GM13977 (cell line): ENCODE measurements around the gene WDFY3.

Source experiments
- DNase-seq: peaks from one replicate; pipeline ENCODE4 v3.0.0; 2012; ENCODE audit warnings: low spot score
- CTCF ChIP-seq: IDR thresholded peaks from 2 replicates; pipeline ENCODE4 v1.5.1; 2012; ENCODE audit warnings: mild to moderate bottlenecking, control low read depth; ENCODE audit not compliant: insufficient read depth; ENCODE audit errors: extremely low read depth, missing control alignments
- in situ Hi-C: fragments of 300-500 bp; cut with MboI; formaldehyde crosslinking; loops from one replicate; pipeline ENCODE4 v1.12.0; 2022; ENCODE audit warnings: low sequenced_read_pairs, low pct_unique_long_range_greater_than_20kb, mixed read lengths, inconsistent platforms; ENCODE audit not compliant: unreplicated experiment

The WDFY3 gene

GRCh38 chr4:84751707-84752106 lies 214.8 kb downstream of the WDFY3 start:
- DNase-seq = no peak
- TF ChIP-seq CTCF = no peak
- in situ Hi-C loops = loop anchor here (25.0 kb wide), 1 partner anchor 211 kb away; the partner anchor contains the start of gene WDFY3

GRCh38 chr4:84750960-84751283 lies 215.6 kb downstream of the WDFY3 start:
- no peak for TF ChIP-seq CTCF
- no peak for DNase-seq
- in situ Hi-C loops = loop anchor here (25.0 kb wide), 1 partner anchor 211 kb away; the partner anchor contains the start of gene WDFY3

GRCh38 chr4:84750260-84750959 lies 216.1 kb downstream of the WDFY3 start:
- in situ Hi-C loops = loop anchor here (25.0 kb wide), 1 partner anchor 212 kb away; the partner anchor contains the start of gene WDFY3
- peak; percentile 27 for DNase-seq
- peak; percentile 53 for TF ChIP-seq CTCF

GRCh38 chr4:84740057-84740456 lies 226.4 kb downstream of the WDFY3 start:
- in situ Hi-C loops = no loop called here
- no peak for DNase-seq
- TF ChIP-seq CTCF = no peak

- in situ Hi-C loops = no loop called here
- no peak for DNase-seq
- TF ChIP-seq CTCF = no peak
Measured at GRCh38 chr4:84738622-84739021, 227.9 kb downstream of the WDFY3 start.

GRCh38 chr4:84737656-84738055 lies 228.8 kb downstream of the WDFY3 start:
- TF ChIP-seq CTCF = no peak
- in situ Hi-C loops = no loop called here
- no peak for DNase-seq
